Esophagus muscularis mucosa (tissue), 4 donors: Measurements from ENCODE around the gene POU1F1.

Source experiments
- CTCF ChIP-seq, 3 experiments: fragments of 200-600 bp in 2 of 3; fragments of 450-650 bp in 1 of 3; sonication (generic) in 2 of 3; IDR thresholded peaks; one replicate each; pipeline ENCODE4 v1.5.1; 2017 to 2019; ENCODE audit warnings: antibody characterized with exemption in 3 of 3, mild to moderate bottlenecking in 2 of 3, moderate library complexity in 1 of 3
- EP300 ChIP-seq: sonication (generic); formaldehyde crosslinking; IDR thresholded peaks from one replicate; pipeline ENCODE4 v1.6.1; 2017; ENCODE audit warnings: antibody characterized with exemption
- POLR2A ChIP-seq: fragments of 450-650 bp; IDR thresholded peaks from one replicate; pipeline ENCODE4 v1.6.1; 2017; ENCODE audit warnings: antibody characterized with exemption, moderate library complexity, mild to moderate bottlenecking, low read depth

GRCh38 chr3:87225659-87226058, 50.7 kb downstream of the POU1F1 start:
- no peak for TF ChIP-seq POLR2A
- no peak for TF ChIP-seq CTCF (IDR thresholded peaks at IDR 0.05)
- no peak for TF ChIP-seq EP300
